BE2C (cell line): ENCODE measurements around the gene MRM2.

ENCODE experiments used
- DNase-seq: peaks from one replicate; pipeline ENCODE4 v3.0.0-alpha.2; 2020
- H3K27me3 ChIP-seq: fragments of 250-450 bp; sonication (Bioruptor Pico); 2 replicates; pipeline ENCODE4 v1.5.1; 2020; ENCODE audit warnings: mild to moderate bottlenecking
- H3K36me3 ChIP-seq: fragments of 250-450 bp; sonication (Bioruptor Pico); 2 replicates; pipeline ENCODE4 v1.5.1; 2020; ENCODE audit warnings: mild to moderate bottlenecking
- H3K4me1 ChIP-seq: fragments of 250-450 bp; sonication (Bioruptor Pico); 2 replicates; pipeline ENCODE4 v1.5.1; 2020
- H3K4me3 ChIP-seq: 2 replicates; pipeline ENCODE4 v1.5.1; 2011; ENCODE audit warnings: low read depth, low read length
- H3K9me3 ChIP-seq: fragments of 250-450 bp; sonication (Bioruptor Pico); 2 replicates; pipeline ENCODE4 v1.5.1; 2020
- CTCF ChIP-seq: IDR thresholded peaks from 2 replicates; pipeline ENCODE4 v1.5.1; 2012; ENCODE audit warnings: mild to moderate bottlenecking, low read depth, low read length

Gene MRM2

GRCh38 chr7:2283074-2283473 lies 41.1 kb upstream of the MRM2 start:
- Histone ChIP-seq H3K36me3 (no peaks in the 10 kb centered on the region), H3K4me1 (peaks cover 10% of the 10 kb centered on the region), H3K9me3 (no peaks in the 10 kb centered on the region), H3K27me3 (no peaks in the 10 kb centered on the region), H3K4me3 (no peak overlapping the region)
- TF ChIP-seq CTCF: no peak
- no peak for DNase-seq

GRCh38 chr7:2282185-2282751 lies 40.3 kb upstream of the MRM2 start:
- Histone ChIP-seq H3K36me3 (no peaks in the 10 kb centered on the region), H3K27me3 (no peaks in the 10 kb centered on the region), H3K9me3 (no peaks in the 10 kb centered on the region), H3K4me1 (peaks cover 10% of the 10 kb centered on the region), H3K4me3 (no peak overlapping the region)
- no peak for DNase-seq
- TF ChIP-seq CTCF: no peak

- Histone ChIP-seq H3K27me3 (no peaks in the 10 kb centered on the region), H3K4me3 (no peak overlapping the region), H3K36me3 (no peaks in the 10 kb centered on the region), H3K9me3 (no peaks in the 10 kb centered on the region), H3K4me1 (peaks cover 10% of the 10 kb centered on the region)
- TF ChIP-seq CTCF: no peak
- DNase-seq: peak; percentile 44
Measured at GRCh38 chr7:2281541-2281940, 39.5 kb upstream of the MRM2 start.

GRCh38 chr7:2280424-2280823 lies 38.4 kb upstream of the MRM2 start:
- Histone ChIP-seq H3K4me1 (peaks cover 10% of the 10 kb centered on the region), H3K4me3 (no peak overlapping the region), H3K9me3 (no peaks in the 10 kb centered on the region), H3K27me3 (no peaks in the 10 kb centered on the region), H3K36me3 (no peaks in the 10 kb centered on the region)
- TF ChIP-seq CTCF: no peak
- DNase-seq: no peak

GRCh38 chr7:2279896-2280295 lies 37.9 kb upstream of the MRM2 start:
- Histone ChIP-seq H3K4me1 (peaks cover 10% of the 10 kb centered on the region), H3K9me3 (no peaks in the 10 kb centered on the region), H3K36me3 (no peaks in the 10 kb centered on the region), H3K4me3 (no peak overlapping the region), H3K27me3 (no peaks in the 10 kb centered on the region)
- TF ChIP-seq CTCF: no peak
- no peak for DNase-seq

- TF ChIP-seq CTCF: no peak
- Histone ChIP-seq H3K36me3 (no peaks in the 10 kb centered on the region), H3K27me3 (no peaks in the 10 kb centered on the region), H3K4me3 (no peak overlapping the region), H3K4me1 (peaks cover 10% of the 10 kb centered on the region), H3K9me3 (no peaks in the 10 kb centered on the region)
- DNase-seq: no peak
Measured at GRCh38 chr7:2278026-2278425, 36.0 kb upstream of the MRM2 start.
